Measurements from ENCODE around the gene STARD5. TPM values are rescaled to one million over a fixed set of nuclear protein-coding genes. Genes with fewer than 3 reads are reported as not detected.

The STARD5 gene
- total and polyA plus RNA-seq, 9 of the 15 experiments (the other 6 are each of a cell fraction or from before 2014, with no cell fraction given), result 1.7 to 5.7 (median 2.2) TPM

DNA sequence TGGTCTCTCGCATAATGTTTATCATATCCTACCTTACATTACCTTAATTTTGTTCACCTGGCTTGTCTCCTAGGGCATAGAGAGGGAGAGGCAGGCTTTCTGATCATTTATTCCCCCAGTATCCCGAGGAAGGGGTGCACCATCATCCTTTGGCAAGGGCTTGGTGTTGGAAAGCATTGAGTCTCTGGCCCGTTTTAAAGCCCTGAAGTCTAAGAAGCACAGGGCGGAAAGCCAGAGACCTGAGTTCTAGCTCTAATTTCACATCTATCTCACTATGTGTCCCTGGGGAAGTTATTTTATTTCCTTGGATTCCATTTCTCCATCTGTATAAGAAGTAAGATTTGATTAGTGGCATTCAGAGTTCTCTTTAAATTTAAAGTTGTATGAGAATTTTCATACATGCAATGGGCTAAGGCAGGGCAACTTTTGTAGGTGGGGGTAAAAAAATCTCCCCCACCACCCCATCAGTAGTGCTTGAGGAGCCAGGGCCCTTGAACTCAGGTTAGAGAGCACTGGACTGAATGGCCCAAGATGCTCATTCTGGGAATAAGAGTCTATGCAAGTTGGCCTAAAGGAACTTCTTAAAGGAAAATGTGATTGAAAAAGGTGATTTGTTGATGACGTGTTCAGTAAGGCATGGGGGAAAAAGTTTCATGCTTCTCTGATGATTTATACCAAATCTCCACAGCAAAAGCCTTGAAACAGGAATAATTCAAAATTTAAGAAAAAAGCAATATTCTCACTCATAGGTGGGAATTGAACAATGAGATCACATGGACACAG lies 40.0 kb upstream of the STARD5 start:
- H3K79me2 ChIP-seq (ENCODE audit: control insufficient read depth, insufficient read depth, low read length), result no peaks in the 10 kb centered on the region
- intact Hi-C loops (cut with micrococcal nuclease) (no loop called here), in situ Hi-C loops (cut with MboI) (no loop called here)
- ChIA-PET CTCF (ENCODE audit: low intra/inter-chr PET ratio) (no interaction called here), POLR2A (no interaction called here)
- H3K36me3 ChIP-seq (ENCODE audit: control insufficient read depth, insufficient read depth, low read length), result no peaks in the 10 kb centered on the region
- no peak overlapping the region for H3K4me3 ChIP-seq
- H3K4me1 ChIP-seq (replicated peaks in 1 of 2; ENCODE audit: control insufficient read depth in 2 of 2, insufficient read depth in 2 of 2, low read length in 2 of 2), result no peaks in the 10 kb centered on the region
- no peak for DNase-seq (ENCODE audit: extremely low read depth in 1 of 4, low spot score in 3 of 4)
- H3K9ac ChIP-seq (ENCODE audit: insufficient read depth in 1 of 2, low read depth in 2 of 2, low read length in 2 of 2), result no peak overlapping the region
- no peaks in the 10 kb centered on the region for H3K9me3 ChIP-seq (replicated peaks; ENCODE audit: control insufficient read depth, insufficient read depth, low read depth, low read length)
- FAIRE-seq, result no peak
- H3K9me1 ChIP-seq (ENCODE audit: control insufficient read depth, insufficient read depth, low read length), result no peaks in the 10 kb centered on the region
- ATAC-seq, result no peak
- H3K27me3 ChIP-seq (ENCODE audit: control insufficient read depth in 2 of 2, insufficient read depth in 2 of 2, low read length in 2 of 2), result peaks cover 7 to 10% of the 10 kb centered on the region in 2 experiments; a peak in 4 of 5 replicates
- H4K20me1 ChIP-seq (replicated peaks; ENCODE audit: control insufficient read depth, insufficient read depth, low read length), result no peaks in the 10 kb centered on the region
- WGBS (ENCODE audit: insufficient coverage, low coverage, missing lambda C conversion rate), result 10% methylated on average over 5 of the region's 5 CpGs
- H2AFZ ChIP-seq (ENCODE audit: low read depth, low read length), result no peak overlapping the region
- no peak overlapping the region for H3K27ac ChIP-seq (ENCODE audit: extremely low read depth, low read depth, low read length)
- H3K4me2 ChIP-seq (ENCODE audit: insufficient read depth, low read length), result no peak overlapping the region
- no TSS peak for BruUV-seq (replicated peaks)
- no peak for TF ChIP-seq KAT7 (CRISPR knock-in tag; IDR thresholded peaks at IDR 0.05; ENCODE audit: borderline replicate concordance)

- no peak overlapping the region for H3K9ac ChIP-seq (ENCODE audit: insufficient read depth in 1 of 2, low read depth in 2 of 2, low read length in 2 of 2)
- H3K36me3 ChIP-seq (ENCODE audit: control insufficient read depth, insufficient read depth, low read length), result no peaks in the 10 kb centered on the region
- 19% methylated on average over 3 of the region's 3 CpGs for WGBS (ENCODE audit: insufficient coverage, low coverage, missing lambda C conversion rate)
- H3K4me3 ChIP-seq, result no peak overlapping the region
- H3K27me3 ChIP-seq (ENCODE audit: control insufficient read depth in 2 of 2, insufficient read depth in 2 of 2, low read length in 2 of 2), result peaks cover 7 to 13% of the 10 kb centered on the region in 2 experiments
- H4K20me1 ChIP-seq (replicated peaks; ENCODE audit: control insufficient read depth, insufficient read depth, low read length), result no peaks in the 10 kb centered on the region
- H3K27ac ChIP-seq (ENCODE audit: extremely low read depth, low read depth, low read length), result no peak overlapping the region
- no TSS peak for BruUV-seq (replicated peaks)
- no peaks in the 10 kb centered on the region for H3K4me1 ChIP-seq (replicated peaks in 1 of 2; ENCODE audit: control insufficient read depth in 2 of 2, insufficient read depth in 2 of 2, low read length in 2 of 2)
- no peaks in the 10 kb centered on the region for H3K79me2 ChIP-seq (ENCODE audit: control insufficient read depth, insufficient read depth, low read length)
- H3K9me3 ChIP-seq (replicated peaks; ENCODE audit: control insufficient read depth, insufficient read depth, low read depth, low read length), result no peaks in the 10 kb centered on the region
- no peaks in the 10 kb centered on the region for H3K9me1 ChIP-seq (ENCODE audit: control insufficient read depth, insufficient read depth, low read length)
- H3K4me2 ChIP-seq (ENCODE audit: insufficient read depth, low read length), result no peak overlapping the region
- FAIRE-seq (no peak), DNase-seq (ENCODE audit: extremely low read depth in 1 of 4, low spot score in 3 of 4) (no peak), ATAC-seq (no peak)
- POLR2A ChIA-PET, result no interaction called here
- in situ Hi-C loops (cut with MboI), result no loop called here
- CTCF ChIA-PET (ENCODE audit: low intra/inter-chr PET ratio), result no interaction called here
- intact Hi-C loops (cut with micrococcal nuclease), result no loop called here
- H2AFZ ChIP-seq (ENCODE audit: low read depth, low read length), result no peak overlapping the region
- TF ChIP-seq FOXA1 (IDR thresholded peaks at IDR 0.05; ENCODE audit: borderline replicate concordance) (no peak), PTTG1 (tag; IDR thresholded peaks at IDR 0.05; ENCODE audit: low read depth) (no peak), SMARCE1 (IDR thresholded peaks at IDR 0.05) (no peak), ZKSCAN3 (CRISPR knock-in tag; IDR thresholded peaks at IDR 0.05) (no peak), CBX1 (IDR thresholded peaks at IDR 0.05; ENCODE audit: low read depth) (no peak), FOXM1 (IDR thresholded peaks at IDR 0.05; ENCODE audit: low read depth) (no peak), FOXM1 (CRISPR knock-in tag; IDR thresholded peaks at IDR 0.05; ENCODE audit: low read depth) (no peak), CSDE1 (IDR thresholded peaks at IDR 0.05) (no peak), ZNF175 (CRISPR knock-in tag; IDR thresholded peaks at IDR 0.05; ENCODE audit: low read depth) (no peak), PRDM10 (IDR thresholded peaks at IDR 0.05; ENCODE audit: partially characterized antibody) (no peak), PCBP2 (IDR thresholded peaks at IDR 0.05; ENCODE audit: low read depth, low read length, poor library complexity, severe bottlenecking) (no peak), GTF2F1 (IDR thresholded peaks at IDR 0.05; ENCODE audit: low read depth, low read length) (no peak), ZKSCAN8 (CRISPR knock-in tag; IDR thresholded peaks at IDR 0.05) (no peak)
Observed at GRCh38 chr15:81363276-81363675, 39.3 kb upstream of the STARD5 start.
